ENCODE data around the gene ARAF. TPM values are rescaled to one million over a fixed set of nuclear protein-coding genes. Genes with fewer than 3 reads are reported as not detected.
A peak's percentile ranks its signal among the peaks of the same experiment; 100 is the strongest.

The ARAF gene
- total and polyA plus RNA-seq, 4 donors = 32.6 to 85.9 (median 47.0) TPM

DNA sequence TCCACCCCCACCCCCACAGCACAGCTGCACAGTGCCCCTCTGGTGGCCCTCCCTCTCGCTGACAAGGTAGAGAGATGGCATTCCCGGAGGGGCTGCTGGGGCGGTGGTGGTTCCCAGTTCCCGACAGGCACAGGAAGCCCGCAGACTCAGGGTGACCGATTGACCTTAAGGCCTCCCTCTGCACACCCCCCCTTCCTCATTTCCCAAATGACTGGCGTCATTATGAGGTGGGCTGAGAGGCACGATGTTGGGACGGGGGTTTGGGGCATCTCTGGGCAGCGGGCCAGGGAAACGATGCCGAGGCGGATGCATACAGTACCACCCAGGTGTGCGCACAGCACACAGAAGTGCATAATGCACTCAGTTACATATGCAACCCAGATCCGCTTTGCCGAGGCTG is 17.7 kb downstream of the ARAF start:
- no peak for DNase-seq
- TF ChIP-seq, protein P1, sequence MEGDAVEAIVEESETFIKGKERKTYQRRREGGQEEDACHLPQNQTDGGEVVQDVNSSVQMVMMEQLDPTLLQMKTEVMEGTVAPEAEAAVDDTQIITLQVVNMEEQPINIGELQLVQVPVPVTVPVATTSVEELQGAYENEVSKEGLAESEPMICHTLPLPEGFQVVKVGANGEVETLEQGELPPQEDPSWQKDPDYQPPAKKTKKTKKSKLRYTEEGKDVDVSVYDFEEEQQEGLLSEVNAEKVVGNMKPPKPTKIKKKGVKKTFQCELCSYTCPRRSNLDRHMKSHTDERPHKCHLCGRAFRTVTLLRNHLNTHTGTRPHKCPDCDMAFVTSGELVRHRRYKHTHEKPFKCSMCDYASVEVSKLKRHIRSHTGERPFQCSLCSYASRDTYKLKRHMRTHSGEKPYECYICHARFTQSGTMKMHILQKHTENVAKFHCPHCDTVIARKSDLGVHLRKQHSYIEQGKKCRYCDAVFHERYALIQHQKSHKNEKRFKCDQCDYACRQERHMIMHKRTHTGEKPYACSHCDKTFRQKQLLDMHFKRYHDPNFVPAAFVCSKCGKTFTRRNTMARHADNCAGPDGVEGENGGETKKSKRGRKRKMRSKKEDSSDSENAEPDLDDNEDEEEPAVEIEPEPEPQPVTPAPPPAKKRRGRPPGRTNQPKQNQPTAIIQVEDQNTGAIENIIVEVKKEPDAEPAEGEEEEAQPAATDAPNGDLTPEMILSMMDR (IDR thresholded peaks at IDR 0.05; ENCODE audit: control extremely low read depth, extremely low read depth) = no peak
- no peak overlapping the region for H3K4me3 ChIP-seq
- no peak overlapping the region for H3K27ac ChIP-seq (ENCODE audit: low read depth in 1 of 2, low read length in 1 of 2)
- 33 to 50% methylated on average over 14 to 16 of the region's 16 CpGs for WGBS, 2 donors
- no peaks in the 10 kb centered on the region for H3K27me3 ChIP-seq (ENCODE audit: control insufficient read depth in 3 of 3, insufficient read depth in 3 of 3, low read length in 2 of 3)
- no peak overlapping the region for H3K9ac ChIP-seq (ENCODE audit: insufficient read depth in 1 of 2, low read length in 2 of 2)
- H3K36me3 ChIP-seq (ENCODE audit: control insufficient read depth in 4 of 4, insufficient read depth in 4 of 4, low read length in 4 of 4) = no peaks in the 10 kb centered on the region
- ATAC-seq (ENCODE audit: insufficient read depth, low FRiP score) = no peak
- H3K4me1 ChIP-seq (ENCODE audit: control insufficient read depth in 5 of 5, insufficient read depth in 5 of 5, low read length in 5 of 5) = peaks cover 0 to 20% (median 3%) of the 10 kb centered on the region in 5 donors
- peaks cover 0 to 4% (median 0%) of the 10 kb centered on the region in 4 donors for H3K9me3 ChIP-seq (ENCODE audit: control insufficient read depth in 4 of 4, insufficient read depth in 3 of 4, low read length in 3 of 4)

- peaks cover 0 to 20% (median 3%) of the 10 kb centered on the region in 5 donors for H3K4me1 ChIP-seq (ENCODE audit: control insufficient read depth in 5 of 5, insufficient read depth in 5 of 5, low read length in 5 of 5)
- no peak overlapping the region for H3K4me3 ChIP-seq
- TF ChIP-seq, protein P1 (IDR thresholded peaks at IDR 0.05; ENCODE audit: control extremely low read depth, extremely low read depth) = no peak
- peaks cover 0 to 4% (median 0%) of the 10 kb centered on the region in 4 donors for H3K9me3 ChIP-seq (ENCODE audit: control insufficient read depth in 4 of 4, insufficient read depth in 3 of 4, low read length in 3 of 4)
- H3K27me3 ChIP-seq (ENCODE audit: control insufficient read depth in 3 of 3, insufficient read depth in 3 of 3, low read length in 2 of 3) = no peaks in the 10 kb centered on the region
- DNase-seq = peak in 1 of 3 donors; percentile 41
- H3K36me3 ChIP-seq (ENCODE audit: control insufficient read depth in 4 of 4, insufficient read depth in 4 of 4, low read length in 4 of 4) = no peaks in the 10 kb centered on the region
- WGBS, 2 donors = 20 to 49% methylated on average over 9 of the region's 9 CpGs
- H3K27ac ChIP-seq (ENCODE audit: low read depth in 1 of 2, low read length in 1 of 2) = no peak overlapping the region
- peak; percentile 36 for ATAC-seq (ENCODE audit: insufficient read depth, low FRiP score)
- no peak overlapping the region for H3K9ac ChIP-seq (ENCODE audit: insufficient read depth in 1 of 2, low read length in 2 of 2)
Measured at GRCh38 chrX:47579537-47579936, 18.5 kb downstream of the ARAF start.

DNA sequence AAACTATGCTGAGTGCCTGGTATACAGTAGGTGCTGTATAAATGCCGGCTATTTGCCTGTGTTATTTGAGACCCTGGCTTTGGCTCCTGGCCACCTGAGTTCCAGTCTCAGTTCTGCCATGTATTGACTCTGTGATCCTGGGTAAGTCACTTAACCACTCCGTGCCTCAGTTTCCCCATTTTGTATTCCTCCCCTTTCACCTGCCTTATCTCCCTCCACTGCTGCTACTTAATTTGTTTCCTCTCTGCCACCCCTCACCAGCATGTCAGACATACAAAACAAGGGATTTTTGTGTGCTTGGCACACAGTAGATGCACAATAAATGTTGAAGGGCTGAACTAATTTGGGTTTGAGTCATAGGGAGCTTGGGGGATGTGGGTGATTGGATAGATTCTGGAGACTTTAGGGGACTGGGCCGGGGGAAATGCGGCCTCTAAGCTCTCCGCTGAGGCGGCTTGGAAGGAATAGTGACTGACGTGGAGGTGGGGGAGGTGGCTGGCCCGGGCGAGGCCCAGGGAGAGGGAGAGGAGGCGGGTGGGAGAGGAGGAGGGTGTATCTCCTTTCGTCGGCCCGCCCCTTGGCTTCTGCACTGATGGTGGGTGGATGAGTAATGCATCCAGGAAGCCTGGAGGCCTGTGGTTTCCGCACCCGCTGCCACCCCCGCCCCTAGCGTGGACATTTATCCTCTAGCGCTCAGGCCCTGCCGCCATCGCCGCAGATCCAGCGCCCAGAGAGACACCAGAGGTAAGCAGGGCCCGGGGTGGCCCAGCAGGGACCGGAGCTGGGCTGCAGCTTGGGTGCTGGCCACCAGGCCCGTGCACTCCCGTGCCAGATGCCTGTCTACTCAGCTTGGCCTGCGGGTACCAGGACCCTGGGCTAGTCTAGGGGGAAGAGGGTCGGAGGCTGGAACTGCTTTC is 21.0 kb downstream of the ARAF start, which contains the start of gene TIMP1:
Gene TIMP1 (plus strand): TSS at position 706 of the 917 bp plus-strand sequence. CDS start 980 bp downstream, outside the sequence.
- TF ChIP-seq, protein P1 (IDR thresholded peaks at IDR 0.05; ENCODE audit: control extremely low read depth, extremely low read depth) = no peak
- H3K27ac ChIP-seq (ENCODE audit: low read depth in 1 of 2, low read length in 1 of 2) = peak within 1 kb of the TSS; percentile 81 to 87
- peaks cover 0 to 1% (median 0%) of the 10 kb centered on the region in 4 donors for H3K9me3 ChIP-seq (ENCODE audit: control insufficient read depth in 4 of 4, insufficient read depth in 3 of 4, low read length in 3 of 4)
- WGBS, 2 donors = 7 to 29% methylated on average over 19 to 28 of the region's 28 CpGs
- H3K9ac ChIP-seq (ENCODE audit: insufficient read depth in 1 of 2, low read length in 2 of 2) = peak within 1 kb of the TSS; percentile 61 to 63
- ATAC-seq (ENCODE audit: insufficient read depth, low FRiP score) (peak; percentile 81), DNase-seq (peak; percentile 90 to 94 (median 92))
- peak within 1 kb of the TSS; percentile 55 for H3K4me3 ChIP-seq
- peaks cover 0 to 4% (median 0%) of the 10 kb centered on the region in 4 donors for H3K36me3 ChIP-seq (ENCODE audit: control insufficient read depth in 4 of 4, insufficient read depth in 4 of 4, low read length in 4 of 4)
- H3K27me3 ChIP-seq (ENCODE audit: control insufficient read depth in 3 of 3, insufficient read depth in 3 of 3, low read length in 2 of 3) = no peaks in the 10 kb centered on the region
- H3K4me1 ChIP-seq (ENCODE audit: control insufficient read depth in 5 of 5, insufficient read depth in 5 of 5, low read length in 5 of 5) = peaks cover 0 to 14% (median 3%) of the 10 kb centered on the region in 5 donors
